ENCODE data around the gene MARVELD2. TPM values are rescaled to one million over a fixed set of nuclear protein-coding genes. Genes with fewer than 3 reads are reported as not detected.
"Not testable (repeated sequence)": the region's sequence is repeated elsewhere in the genome, so short reads cannot be mapped to it uniquely, and the experiment has no call there.

MARVELD2 gene
- total and polyA plus RNA-seq, 10 donors, result 0.02 to 1.9 (median 0.83) TPM

GRCh38 chr5:69444127-69444754 lies 29.3 kb downstream of the MARVELD2 start:
- intact Hi-C loops (cut with DNase I; ENCODE audit: low total_unique reads), result no loop called here
- H3K4me3 ChIP-seq, result no peak overlapping the region
- no peaks in the 10 kb centered on the region for H3K36me3 ChIP-seq
- H3K27me3 ChIP-seq (replicated peaks in 1 of 7), result no peaks in the 10 kb centered on the region
- no peaks in the 10 kb centered on the region for H3K4me1 ChIP-seq
- no peaks in the 10 kb centered on the region for H3K9me3 ChIP-seq
- no peak for DNase-seq
- TF ChIP-seq POLR2AphosphoS5 (IDR thresholded peaks at IDR 0.05), result no peak
- no peak for TF ChIP-seq CTCF (IDR thresholded peaks at IDR 0.05 in 8 of 11, conservative IDR thresholded peaks at IDR 0.05 in 3 of 11)
- TF ChIP-seq POLR2A (IDR thresholded peaks at IDR 0.05), result no peak
- no peak overlapping the region for H3K27ac ChIP-seq
- 92 to 94% (median 93%) methylated on average over 7 of the region's 7 CpGs for WGBS, 5 donors

- 92 to 96% (median 94%) methylated on average over 8 of the region's 8 CpGs for WGBS, 5 donors
- no peak for DNase-seq
- Histone ChIP-seq H3K4me3 (no peak overlapping the region), H3K9me3 (no peaks in the 10 kb centered on the region), H3K36me3 (no peaks in the 10 kb centered on the region), H3K27me3 (replicated peaks in 1 of 7) (no peaks in the 10 kb centered on the region), H3K4me1 (no peaks in the 10 kb centered on the region), H3K27ac (no peak overlapping the region)
- intact Hi-C loops (cut with DNase I; ENCODE audit: low total_unique reads), result no loop called here
- TF ChIP-seq POLR2A (IDR thresholded peaks at IDR 0.05) (no peak), POLR2AphosphoS5 (IDR thresholded peaks at IDR 0.05) (no peak), CTCF (IDR thresholded peaks at IDR 0.05 in 8 of 11, conservative IDR thresholded peaks at IDR 0.05 in 3 of 11) (no peak)
Observed at GRCh38 chr5:69449511-69449910, 34.6 kb downstream of the MARVELD2 start.

- no peak for TF ChIP-seq POLR2A (IDR thresholded peaks at IDR 0.05)
- no peak for TF ChIP-seq POLR2AphosphoS5 (IDR thresholded peaks at IDR 0.05)
- TF ChIP-seq CTCF (IDR thresholded peaks at IDR 0.05 in 8 of 11, conservative IDR thresholded peaks at IDR 0.05 in 3 of 11), result no peak
- Histone ChIP-seq H3K27me3 (replicated peaks in 1 of 7) (no peaks in the 10 kb centered on the region), H3K36me3 (no peaks in the 10 kb centered on the region), H3K9me3 (no peaks in the 10 kb centered on the region), H3K27ac (no peak overlapping the region), H3K4me3 (no peak overlapping the region), H3K4me1 (no peaks in the 10 kb centered on the region)
- intact Hi-C loops (cut with DNase I; ENCODE audit: low total_unique reads), result no loop called here
- 46 to 93% (median 74%) methylated on average over 1 of the region's 1 CpG for WGBS, 5 donors
- no peak for DNase-seq
Observed at GRCh38 chr5:69450116-69450515, 35.2 kb downstream of the MARVELD2 start.

GRCh38 chr5:69450527-69450926 lies 35.6 kb downstream of the MARVELD2 start:
- intact Hi-C loops (cut with DNase I; ENCODE audit: low total_unique reads); H3K36me3 ChIP-seq; H3K27me3 ChIP-seq (replicated peaks in 1 of 7); H3K9me3 ChIP-seq; H3K4me1 ChIP-seq; H3K27ac ChIP-seq; H3K4me3 ChIP-seq; DNase-seq: not testable (repeated sequence)
- WGBS, 5 donors, result 89 to 95% (median 90%) methylated on average over 8 of the region's 8 CpGs

Data from spleen (tissue), 11 donors.